Measurements from ENCODE around the gene DCLK3.

DCLK3 gene, protein sequence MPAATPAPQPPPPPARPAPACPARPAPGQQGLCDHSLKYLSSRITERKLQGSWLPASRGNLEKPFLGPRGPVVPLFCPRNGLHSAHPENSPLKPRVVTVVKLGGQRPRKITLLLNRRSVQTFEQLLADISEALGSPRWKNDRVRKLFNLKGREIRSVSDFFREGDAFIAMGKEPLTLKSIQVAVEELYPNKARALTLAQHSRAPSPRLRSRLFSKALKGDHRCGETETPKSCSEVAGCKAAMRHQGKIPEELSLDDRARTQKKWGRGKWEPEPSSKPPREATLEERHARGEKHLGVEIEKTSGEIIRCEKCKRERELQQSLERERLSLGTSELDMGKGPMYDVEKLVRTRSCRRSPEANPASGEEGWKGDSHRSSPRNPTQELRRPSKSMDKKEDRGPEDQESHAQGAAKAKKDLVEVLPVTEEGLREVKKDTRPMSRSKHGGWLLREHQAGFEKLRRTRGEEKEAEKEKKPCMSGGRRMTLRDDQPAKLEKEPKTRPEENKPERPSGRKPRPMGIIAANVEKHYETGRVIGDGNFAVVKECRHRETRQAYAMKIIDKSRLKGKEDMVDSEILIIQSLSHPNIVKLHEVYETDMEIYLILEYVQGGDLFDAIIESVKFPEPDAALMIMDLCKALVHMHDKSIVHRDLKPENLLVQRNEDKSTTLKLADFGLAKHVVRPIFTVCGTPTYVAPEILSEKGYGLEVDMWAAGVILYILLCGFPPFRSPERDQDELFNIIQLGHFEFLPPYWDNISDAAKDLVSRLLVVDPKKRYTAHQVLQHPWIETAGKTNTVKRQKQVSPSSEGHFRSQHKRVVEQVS

DNA sequence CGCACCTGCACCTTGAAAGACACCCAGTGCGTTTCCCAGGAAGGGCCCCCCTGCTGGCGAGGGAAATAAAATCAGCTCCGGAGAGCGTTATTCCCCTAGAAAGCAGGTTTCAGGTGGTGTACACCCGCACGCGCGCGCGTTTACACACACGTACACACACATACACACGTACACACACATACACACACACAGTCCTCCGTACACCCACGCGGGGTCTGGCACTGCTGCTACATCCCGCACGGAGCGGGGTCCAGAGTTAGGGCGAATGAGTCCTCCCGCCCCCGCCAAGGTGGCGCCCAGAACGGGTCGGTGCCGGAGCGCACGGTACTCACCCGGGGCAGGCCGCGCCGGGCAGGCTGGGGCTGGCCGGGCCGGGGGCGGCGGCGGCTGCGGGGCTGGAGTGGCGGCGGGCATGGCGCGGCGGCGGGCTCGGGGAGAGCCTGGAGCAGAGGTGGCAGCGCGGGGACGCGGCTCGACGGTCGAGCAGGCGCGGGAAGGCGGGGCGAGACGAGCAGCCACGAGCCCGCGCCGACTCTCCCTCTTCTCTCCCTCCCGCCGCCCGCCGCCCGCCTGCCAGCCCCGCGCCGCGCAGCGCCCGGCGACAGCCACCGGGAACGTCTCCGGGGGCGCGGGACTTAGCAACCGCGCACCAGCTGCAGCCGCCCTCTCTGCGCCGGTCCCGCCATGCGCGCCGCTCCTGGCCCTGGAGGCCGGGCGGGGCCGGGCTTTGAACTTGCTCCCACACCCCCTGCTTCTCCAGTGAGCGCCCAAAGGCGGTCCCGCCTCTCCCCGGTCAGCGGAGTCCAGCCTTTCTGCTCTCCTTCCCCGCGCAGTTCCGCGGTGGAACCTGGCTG is at the start of gene DCLK3:
TSS of gene DCLK3 (minus strand) at position 704 of the 854 bp plus-strand sequence. CDS start at position 414, 290 bp downstream.
- H3K27me3 Mint-ChIP-seq: peaks cover 89% of the 10 kb centered on the region
- H3K9me3 Mint-ChIP-seq: no peaks in the 10 kb centered on the region
- peak; percentile 73 for ATAC-seq
- H3K4me1 Mint-ChIP-seq: peaks cover 7% of the 10 kb centered on the region
- DNase-seq: peak; percentile 9 to 11
- no peak within 1 kb of the TSS for H3K27ac Mint-ChIP-seq
- H3K4me3 Mint-ChIP-seq: peak within 1 kb of the TSS; percentile 69 to 71

DNA sequence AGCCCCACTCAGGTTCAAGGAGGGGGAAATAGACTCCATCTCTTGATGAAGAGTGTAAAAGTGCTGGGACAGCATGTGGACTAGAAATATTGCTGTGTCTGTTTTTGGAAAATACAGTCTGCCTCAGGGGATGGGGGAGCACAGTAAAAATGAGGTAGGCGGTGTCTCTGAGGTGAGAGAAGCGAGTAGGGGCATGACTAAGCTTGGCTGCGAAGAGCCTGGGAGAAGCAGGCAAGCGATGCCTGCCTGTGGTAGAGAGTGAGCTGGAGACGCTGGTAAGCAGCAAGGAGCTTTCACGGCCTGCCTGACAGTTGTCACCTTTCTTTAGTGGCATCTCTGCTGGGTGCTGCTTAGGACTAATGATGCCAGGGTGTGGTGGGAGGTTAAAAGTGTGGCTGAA is 49.0 kb upstream of the DCLK3 start:
- ATAC-seq (no peak), DNase-seq (no peak)
- Mint-ChIP-seq H3K9me3 (no peaks in the 10 kb centered on the region), H3K4me1 (no peaks in the 10 kb centered on the region), H3K27me3 (no peaks in the 10 kb centered on the region), H3K27ac (no peak overlapping the region), H3K4me3 (no peak overlapping the region)

DNA sequence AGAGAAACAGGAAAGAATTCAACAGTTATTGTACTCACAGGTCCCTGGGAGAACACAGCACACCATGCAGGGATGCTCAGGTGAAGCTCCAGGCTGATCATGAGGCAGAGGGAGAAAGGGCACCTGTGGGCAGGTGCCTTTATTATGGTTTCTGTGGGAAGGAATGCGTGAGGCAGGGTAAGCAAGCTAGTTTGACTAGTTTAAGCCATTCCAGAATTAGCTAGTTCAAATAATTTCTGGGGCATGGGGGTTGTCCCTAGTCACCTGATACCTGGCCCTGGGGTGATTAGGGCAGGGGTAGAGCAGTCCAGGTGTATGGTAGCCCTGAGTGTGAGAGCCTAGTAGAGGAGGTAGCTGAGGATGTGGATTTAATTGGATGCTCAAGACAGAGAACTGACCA is 47.9 kb upstream of the DCLK3 start:
- no peaks in the 10 kb centered on the region for H3K4me1 Mint-ChIP-seq
- ATAC-seq (no peak), DNase-seq (no peak)
- no peak overlapping the region for H3K4me3 Mint-ChIP-seq
- H3K9me3 Mint-ChIP-seq: no peaks in the 10 kb centered on the region
- no peak overlapping the region for H3K27ac Mint-ChIP-seq
- no peaks in the 10 kb centered on the region for H3K27me3 Mint-ChIP-seq

DNA sequence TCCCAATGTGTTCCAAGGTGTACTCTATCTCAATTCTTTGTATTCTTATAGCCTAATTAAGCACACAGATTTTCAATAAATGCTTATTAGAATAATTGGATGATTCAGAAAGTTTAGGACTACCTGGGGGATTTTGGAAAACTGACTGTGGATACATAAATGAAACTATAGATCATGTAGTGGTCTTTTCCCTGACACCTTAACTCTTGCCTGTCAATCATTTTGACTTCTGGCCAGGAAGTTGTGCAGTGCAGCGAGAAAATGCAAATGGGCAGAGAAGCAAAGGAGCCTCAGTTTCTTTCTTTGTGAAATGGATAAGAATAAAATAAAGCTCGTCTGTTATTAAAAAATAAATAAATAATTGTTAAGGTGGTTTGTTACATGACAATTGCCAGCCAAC is 47.4 kb upstream of the DCLK3 start:
- ATAC-seq (no peak), DNase-seq (no peak)
- no peak overlapping the region for H3K27ac Mint-ChIP-seq
- H3K9me3 Mint-ChIP-seq: no peaks in the 10 kb centered on the region
- no peak overlapping the region for H3K4me3 Mint-ChIP-seq
- no peaks in the 10 kb centered on the region for H3K4me1 Mint-ChIP-seq
- peaks cover 2% of the 10 kb centered on the region for H3K27me3 Mint-ChIP-seq

DNA sequence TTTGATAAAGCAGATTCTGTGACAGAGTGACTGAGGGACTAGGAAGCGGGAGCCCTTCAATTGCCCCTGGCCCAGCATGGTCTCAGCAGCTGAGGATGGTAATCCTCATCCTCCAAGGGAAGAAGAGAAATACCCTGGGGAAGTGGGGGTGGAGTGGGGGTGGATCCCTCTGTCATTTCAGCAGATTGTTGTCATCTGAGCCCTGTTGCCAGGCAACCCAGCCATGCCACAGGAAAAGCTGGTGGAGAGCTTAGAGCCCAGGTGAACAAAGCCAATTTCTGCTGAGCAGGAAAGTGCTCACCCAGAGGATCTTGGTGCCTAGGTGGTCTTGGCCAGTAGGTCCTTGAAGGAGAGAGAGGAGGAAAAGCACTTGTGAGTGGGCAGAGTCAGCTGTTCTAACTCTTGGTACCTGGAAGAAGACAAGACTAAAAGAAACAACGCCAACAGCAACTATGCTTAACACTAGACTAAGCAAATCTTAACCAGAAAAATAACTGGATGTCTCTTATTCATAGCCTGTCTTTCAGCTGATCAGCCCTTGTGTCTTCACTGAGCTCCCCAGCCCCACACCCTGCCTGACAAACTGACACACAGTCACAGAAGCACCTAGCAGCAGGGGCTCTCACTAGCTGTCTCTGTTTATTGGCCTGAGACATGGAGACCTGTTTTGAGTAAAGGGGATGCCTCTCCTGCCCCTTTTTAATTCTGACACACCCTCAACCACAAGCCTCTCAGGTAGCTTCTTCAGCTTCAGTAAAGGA is 40.1 kb upstream of the DCLK3 start:
- DNase-seq: no peak
- Mint-ChIP-seq H3K27ac (no peak overlapping the region), H3K4me1 (no peaks in the 10 kb centered on the region), H3K27me3 (peaks cover 24% of the 10 kb centered on the region), H3K4me3 (no peak overlapping the region), H3K9me3 (peaks cover 8 to 18% of the 10 kb centered on the region in 2 donors)
- no peak for ATAC-seq

DNA sequence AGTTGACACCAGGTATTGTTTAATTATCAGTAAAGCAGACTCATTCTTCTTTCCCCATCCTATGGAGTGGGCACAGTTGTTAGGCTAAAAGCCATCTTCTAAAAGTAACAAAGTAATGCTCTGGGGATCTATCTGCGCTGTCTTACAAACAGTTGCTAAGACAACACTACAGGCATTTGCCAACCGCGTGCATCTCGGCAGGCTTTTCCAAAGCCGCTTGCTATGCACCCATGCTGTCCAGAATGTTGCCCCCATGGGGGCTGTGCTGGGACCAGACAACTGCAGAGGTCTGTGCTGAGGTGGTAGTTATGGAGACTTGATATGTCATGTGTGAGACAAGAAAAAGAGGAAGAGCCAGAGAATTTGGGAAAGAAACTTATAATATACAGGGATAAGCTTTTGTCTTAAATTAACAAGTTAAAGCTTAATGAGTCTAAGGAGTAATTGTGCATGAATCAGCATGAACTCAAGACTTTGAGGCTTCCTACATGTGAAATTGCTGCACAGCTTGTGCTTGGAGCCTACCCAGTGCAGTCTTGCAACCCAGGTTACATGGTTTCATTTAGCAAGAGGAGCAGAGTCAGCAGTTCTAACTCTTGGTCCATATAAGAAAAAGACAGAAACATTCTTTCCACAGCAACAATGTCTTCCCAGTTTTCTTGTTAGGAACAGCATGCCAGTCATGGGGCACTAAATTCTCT is 38.9 kb upstream of the DCLK3 start:
- no peak for DNase-seq
- Mint-ChIP-seq H3K27ac (no peak overlapping the region), H3K27me3 (peaks cover 24% of the 10 kb centered on the region), H3K9me3 (peaks cover 8 to 18% of the 10 kb centered on the region in 2 donors), H3K4me3 (no peak overlapping the region), H3K4me1 (no peaks in the 10 kb centered on the region)
- no peak for ATAC-seq

DNA sequence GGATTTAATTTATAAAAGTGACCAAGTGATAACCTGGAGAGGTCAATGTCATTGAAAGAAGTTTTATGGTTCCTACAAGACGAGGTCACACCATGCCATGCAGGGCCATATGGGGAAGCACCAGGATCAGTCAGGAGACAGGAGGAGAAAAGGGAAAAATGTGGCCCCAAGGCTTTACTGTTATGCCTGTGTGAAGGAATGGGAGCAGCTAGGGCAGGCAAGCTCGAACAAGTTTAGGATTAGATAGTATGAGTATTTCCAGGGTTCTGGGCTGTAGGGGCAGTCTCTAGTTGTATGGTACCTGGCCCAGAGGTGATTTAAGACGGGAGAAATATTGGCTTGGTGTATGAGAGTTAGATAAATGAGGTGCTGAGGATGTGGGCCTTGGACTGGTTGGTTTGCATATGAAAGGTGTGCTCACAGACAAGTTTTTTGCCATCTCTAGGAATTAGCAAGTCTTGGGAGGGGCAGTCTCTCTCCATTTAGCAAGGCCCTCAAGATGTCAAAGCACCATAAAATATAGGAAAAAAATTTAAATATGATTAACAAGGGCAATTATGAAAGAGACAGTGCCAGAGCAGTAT is 36.3 kb upstream of the DCLK3 start:
- peaks cover 17% of the 10 kb centered on the region for H3K27me3 Mint-ChIP-seq
- H3K4me3 Mint-ChIP-seq: no peak overlapping the region
- DNase-seq: no peak
- H3K27ac Mint-ChIP-seq: no peak overlapping the region
- ATAC-seq: no peak
- H3K9me3 Mint-ChIP-seq: peaks cover 0 to 8% of the 10 kb centered on the region in 2 donors
- H3K4me1 Mint-ChIP-seq: no peaks in the 10 kb centered on the region

DNA sequence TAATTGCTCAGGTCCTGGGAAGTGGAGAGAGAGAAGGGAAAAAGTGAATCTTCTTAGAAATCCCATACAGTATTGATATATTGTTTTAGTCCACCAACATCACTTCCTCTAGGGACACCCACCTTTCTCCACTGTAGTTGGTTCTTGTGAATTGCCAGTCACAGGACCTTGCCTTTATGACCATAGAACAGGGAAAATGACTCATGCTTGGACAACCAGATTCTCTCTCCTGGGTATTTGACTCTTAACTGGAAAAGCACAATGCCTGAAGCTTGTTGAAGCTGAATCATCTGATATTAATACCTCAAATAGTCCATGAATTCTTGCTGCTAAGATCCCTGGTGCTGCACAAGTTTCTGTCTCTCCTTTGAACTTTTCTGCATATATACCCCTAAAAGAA is 32.5 kb upstream of the DCLK3 start:
- ATAC-seq (no peak), DNase-seq (no peak)
- Mint-ChIP-seq H3K27me3 (peaks cover 17% of the 10 kb centered on the region), H3K9me3 (peaks cover 0 to 8% of the 10 kb centered on the region in 2 donors), H3K27ac (no peak overlapping the region), H3K4me1 (no peaks in the 10 kb centered on the region), H3K4me3 (no peak overlapping the region)

DNA sequence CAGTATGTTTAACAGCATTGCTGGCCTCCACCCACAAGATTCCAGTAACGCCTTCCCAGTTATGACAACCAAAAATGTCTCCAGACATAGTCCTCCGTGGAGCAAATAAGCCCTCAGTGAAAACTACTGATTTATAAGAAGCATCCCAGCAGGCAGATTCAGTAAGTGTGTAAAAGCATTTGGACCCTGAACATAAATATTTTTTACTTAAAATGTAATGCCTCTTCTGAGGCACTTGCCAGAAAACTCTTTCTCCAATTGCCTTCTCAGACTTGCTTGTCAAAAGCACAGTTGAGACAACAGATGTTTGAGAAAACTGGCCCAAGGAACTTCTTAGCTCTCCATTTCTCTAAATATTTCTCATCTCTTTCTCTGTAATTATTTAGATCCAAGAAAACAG is 31.8 kb upstream of the DCLK3 start:
- Mint-ChIP-seq H3K4me3 (no peak overlapping the region), H3K27ac (no peak overlapping the region), H3K27me3 (peaks cover 13% of the 10 kb centered on the region), H3K9me3 (peaks cover 0 to 8% of the 10 kb centered on the region in 2 donors), H3K4me1 (no peaks in the 10 kb centered on the region)
- ATAC-seq: no peak
- no peak for DNase-seq

DNA sequence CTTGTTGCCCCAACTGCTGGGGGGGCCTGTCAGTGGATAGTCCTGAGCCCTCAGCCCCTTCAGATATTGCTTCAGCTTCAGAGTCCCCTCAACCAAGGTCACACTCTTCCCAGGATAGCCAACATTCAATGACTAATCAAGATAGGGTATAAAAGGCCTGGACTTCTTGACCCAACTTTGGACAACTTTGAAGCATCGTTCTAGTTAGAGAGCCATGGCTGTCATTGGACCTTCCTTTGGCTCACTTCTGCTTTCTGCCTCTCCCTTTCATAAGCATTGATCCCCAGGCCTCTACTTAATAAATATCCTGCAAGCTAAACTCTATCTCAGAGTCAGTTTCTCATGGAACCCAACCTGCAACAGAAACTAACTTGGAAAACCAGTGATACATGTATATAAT is 31.3 kb upstream of the DCLK3 start:
- Mint-ChIP-seq H3K4me3 (no peak overlapping the region), H3K27me3 (peaks cover 12% of the 10 kb centered on the region), H3K9me3 (peaks cover 0 to 7% of the 10 kb centered on the region in 2 donors), H3K4me1 (no peaks in the 10 kb centered on the region), H3K27ac (no peak overlapping the region)
- ATAC-seq (no peak), DNase-seq (no peak)

DNA sequence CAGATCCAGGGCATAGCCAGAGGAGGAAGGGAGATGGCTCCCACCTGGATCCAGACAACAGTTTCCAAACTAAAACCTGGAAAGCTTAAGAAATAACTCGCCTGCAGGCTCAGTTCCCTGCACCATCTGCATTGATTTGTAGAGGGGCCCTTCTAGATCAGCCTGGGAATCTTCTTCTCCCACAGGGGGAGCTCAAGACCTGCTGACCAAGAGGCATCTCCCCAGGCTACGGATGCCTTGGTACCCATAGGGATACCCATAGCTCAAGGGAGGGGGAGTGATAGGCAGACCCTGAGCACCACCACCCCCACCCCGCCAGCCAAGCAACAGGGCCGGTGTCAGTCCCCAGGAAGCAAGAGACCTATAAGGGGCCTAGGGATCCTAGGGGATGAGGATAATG is 28.0 kb upstream of the DCLK3 start:
- H3K9me3 Mint-ChIP-seq: no peaks in the 10 kb centered on the region
- no peak overlapping the region for H3K4me3 Mint-ChIP-seq
- peak; percentile 82 for ATAC-seq
- DNase-seq: peak; percentile 14 to 23
- H3K27ac Mint-ChIP-seq: no peak overlapping the region
- peaks cover 8% of the 10 kb centered on the region for H3K27me3 Mint-ChIP-seq
- H3K4me1 Mint-ChIP-seq: no peaks in the 10 kb centered on the region

DNA sequence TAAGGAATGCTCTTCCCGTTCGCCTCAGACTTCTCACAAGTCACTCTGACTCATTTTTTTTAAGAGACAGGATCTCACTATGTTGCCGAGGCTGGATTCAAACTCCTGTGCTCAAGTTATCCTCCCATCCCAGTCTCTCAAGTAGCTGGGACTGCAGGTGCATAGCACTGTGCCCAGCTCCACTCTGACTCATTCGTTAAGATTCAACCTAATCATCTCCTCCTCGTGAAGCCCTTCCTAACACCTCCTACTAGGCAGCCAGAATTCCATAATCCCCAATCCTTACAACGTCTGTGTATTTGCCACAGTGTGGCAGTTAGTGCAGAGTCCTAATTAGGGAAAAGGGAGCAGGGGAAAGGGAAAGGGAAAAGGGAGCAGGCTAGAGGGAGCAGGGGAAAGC is 26.4 kb upstream of the DCLK3 start:
- H3K27ac Mint-ChIP-seq: no peak overlapping the region
- ATAC-seq (no peak), DNase-seq (no peak)
- H3K27me3 Mint-ChIP-seq: peaks cover 8% of the 10 kb centered on the region
- no peaks in the 10 kb centered on the region for H3K4me1 Mint-ChIP-seq
- H3K4me3 Mint-ChIP-seq: no peak overlapping the region
- H3K9me3 Mint-ChIP-seq: no peaks in the 10 kb centered on the region

DNA sequence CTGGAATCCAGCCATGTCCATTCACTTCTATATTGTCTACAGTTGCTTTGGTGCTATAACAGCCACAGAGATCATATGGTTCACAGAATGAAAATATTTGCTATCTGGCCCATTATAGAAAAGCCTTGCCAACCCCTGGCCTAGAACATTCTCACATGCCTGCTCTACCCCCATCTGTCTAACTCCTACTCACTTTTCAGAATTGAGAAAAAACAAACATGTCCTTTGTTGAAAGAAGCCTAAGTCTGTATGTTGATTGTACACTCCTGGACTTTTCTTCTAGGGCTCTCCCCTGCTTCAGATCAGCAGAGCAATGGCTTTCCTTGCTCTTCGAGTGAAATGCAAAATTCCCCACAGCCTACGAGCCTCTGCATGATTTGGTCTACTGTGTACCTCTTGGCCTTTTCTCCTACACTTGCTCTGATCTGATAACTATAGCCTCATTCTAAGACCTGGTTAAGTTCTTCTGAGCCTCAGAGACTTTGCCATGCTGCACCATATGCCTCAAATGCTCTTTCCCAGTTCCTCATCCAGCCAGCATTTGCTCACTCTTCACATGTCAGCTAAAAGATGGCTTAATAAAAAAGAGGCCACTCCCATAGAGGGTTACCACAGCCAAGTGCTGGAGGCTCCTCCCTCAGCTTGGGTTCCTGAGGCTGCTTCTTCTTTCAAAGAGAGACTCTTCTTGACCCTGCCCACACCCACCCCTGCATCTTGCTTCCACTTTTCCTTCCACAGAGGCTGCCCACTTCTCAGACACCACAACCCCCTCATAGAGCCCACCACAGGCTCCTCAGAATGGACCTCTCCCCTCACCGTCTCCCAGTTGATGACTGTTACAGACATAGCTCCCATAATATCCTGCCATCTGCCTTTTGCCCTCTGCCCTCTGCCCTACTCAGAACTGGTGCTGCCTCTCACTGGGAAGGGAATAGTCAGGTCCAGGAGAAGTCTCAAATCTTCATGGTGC is 22.9 kb upstream of the DCLK3 start:
- no peak overlapping the region for H3K27ac Mint-ChIP-seq
- no peak for ATAC-seq
- H3K27me3 Mint-ChIP-seq: peaks cover 8% of the 10 kb centered on the region
- DNase-seq: no peak
- no peaks in the 10 kb centered on the region for H3K4me1 Mint-ChIP-seq
- no peak overlapping the region for H3K4me3 Mint-ChIP-seq
- H3K9me3 Mint-ChIP-seq: no peaks in the 10 kb centered on the region

Measured in stimulated activated naive CD8-positive, alpha-beta T cell treated with anti-CD3 and anti-CD28 coated beads, Interleukin-15, amount 100 ng/mL, for 72 hours (primary cell).